ENCODE data around the gene ARHGAP30.
A peak's percentile ranks its signal among the peaks of the same experiment; 100 is the strongest.

GRCh38 chr1:161089251-161089924, 19.7 kb upstream of the ARHGAP30 start, which contains the start of gene NECTIN4:
- TF ChIP-seq POLR2A (IDR thresholded peaks at IDR 0.05) (peak; percentile 83), CTCF (IDR thresholded peaks at IDR 0.05) (no peak)

Data from prostate gland (tissue), 2 donors.